ENCODE measurements around the gene R3HDM4.

DNA sequence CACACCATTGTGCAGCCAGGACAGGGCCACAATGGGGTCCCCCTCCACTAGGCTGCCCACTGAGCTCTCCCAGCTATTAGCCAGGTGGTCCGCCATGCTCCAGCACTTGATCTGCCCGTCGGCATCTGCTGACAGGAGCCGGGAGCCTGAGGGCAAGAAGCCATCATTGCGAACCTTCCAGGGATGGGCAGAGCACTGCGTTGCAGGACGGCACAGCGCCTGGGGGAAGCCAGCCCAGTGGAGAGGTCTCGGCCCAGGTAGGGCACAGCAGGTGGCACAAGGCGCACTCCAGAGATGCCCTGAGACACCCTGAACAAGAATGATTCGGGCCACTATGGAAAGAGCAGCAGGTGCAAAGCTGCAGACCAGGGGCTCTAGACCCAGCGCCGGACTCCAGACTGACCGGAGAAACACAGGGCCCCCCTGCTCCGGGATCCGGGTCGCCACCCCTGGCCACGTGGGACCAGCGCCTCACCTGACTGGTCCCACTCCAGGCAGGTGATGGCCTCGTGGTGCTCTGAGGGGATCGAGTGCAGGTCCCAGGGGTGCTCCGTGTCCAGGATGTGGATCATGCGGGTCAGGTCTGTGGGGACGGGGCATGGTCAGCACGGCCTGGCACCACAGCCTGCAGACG is 23.2 kb downstream of the R3HDM4 start:
- TF ChIP-seq, protein P1, sequence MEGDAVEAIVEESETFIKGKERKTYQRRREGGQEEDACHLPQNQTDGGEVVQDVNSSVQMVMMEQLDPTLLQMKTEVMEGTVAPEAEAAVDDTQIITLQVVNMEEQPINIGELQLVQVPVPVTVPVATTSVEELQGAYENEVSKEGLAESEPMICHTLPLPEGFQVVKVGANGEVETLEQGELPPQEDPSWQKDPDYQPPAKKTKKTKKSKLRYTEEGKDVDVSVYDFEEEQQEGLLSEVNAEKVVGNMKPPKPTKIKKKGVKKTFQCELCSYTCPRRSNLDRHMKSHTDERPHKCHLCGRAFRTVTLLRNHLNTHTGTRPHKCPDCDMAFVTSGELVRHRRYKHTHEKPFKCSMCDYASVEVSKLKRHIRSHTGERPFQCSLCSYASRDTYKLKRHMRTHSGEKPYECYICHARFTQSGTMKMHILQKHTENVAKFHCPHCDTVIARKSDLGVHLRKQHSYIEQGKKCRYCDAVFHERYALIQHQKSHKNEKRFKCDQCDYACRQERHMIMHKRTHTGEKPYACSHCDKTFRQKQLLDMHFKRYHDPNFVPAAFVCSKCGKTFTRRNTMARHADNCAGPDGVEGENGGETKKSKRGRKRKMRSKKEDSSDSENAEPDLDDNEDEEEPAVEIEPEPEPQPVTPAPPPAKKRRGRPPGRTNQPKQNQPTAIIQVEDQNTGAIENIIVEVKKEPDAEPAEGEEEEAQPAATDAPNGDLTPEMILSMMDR (IDR thresholded peaks at IDR 0.05; ENCODE audit: insufficient read depth, low read depth, low read length) = no peak
- TF ChIP-seq EZH2 (IDR thresholded peaks at IDR 0.05; ENCODE audit: insufficient read depth, low read length) = no peak
